Uterus (tissue), 4 donors: ENCODE results near the gene WDR7. TPM values are rescaled to one million over a fixed set of nuclear protein-coding genes. Genes with fewer than 3 reads are reported as not detected.

Source experiments
- DNase-seq, 2 donors: peaks; one replicate each; pipeline ENCODE4 v3.0.0-alpha.2; 2019 to 2020
- H3K27ac ChIP-seq, 2 donors: fragments of 200-600 bp; sonication (generic); 1 replicate in 1 of 2; 2 replicates in 1 of 2; pipeline ENCODE4 v1.5.1; 2016 to 2018
- H3K27me3 ChIP-seq, 2 donors: fragments of 200-600 bp; sonication (generic); one replicate each; pipeline ENCODE4 v1.5.1; 2018 to 2019; ENCODE audit warnings: control low read depth in 1 of 2
- H3K36me3 ChIP-seq, 2 donors: fragments of 200-600 bp; sonication (generic); one replicate each; pipeline ENCODE4 v1.5.1; 2019; ENCODE audit warnings: control low read depth in 1 of 2
- H3K4me1 ChIP-seq, 2 donors: fragments of 200-600 bp; sonication (generic); one replicate each; pipeline ENCODE4 v1.5.1; 2018 to 2019; ENCODE audit warnings: control low read depth in 1 of 2
- H3K4me3 ChIP-seq, 2 donors: fragments of 200-600 bp; sonication (generic); 1 replicate in 1 of 2; 2 replicates in 1 of 2; pipeline ENCODE4 v1.5.1; 2018 to 2019; ENCODE audit warnings: mild to moderate bottlenecking in 1 of 2
- H3K9me3 ChIP-seq, 2 donors: fragments of 200-600 bp; sonication (generic); one replicate each; pipeline ENCODE4 v1.5.1; 2019; ENCODE audit warnings: control low read depth in 1 of 2
- CTCF ChIP-seq, 4 experiments: fragments of 200-600 bp in 2 of 4; fragments of 450-650 bp in 2 of 4; sonication (generic) in 2 of 4; IDR thresholded peaks; one replicate each; pipeline ENCODE4 v1.5.1; 2016 to 2019; ENCODE audit warnings: antibody characterized with exemption in 4 of 4, mild to moderate bottlenecking in 2 of 4, moderate library complexity in 1 of 4
- POLR2A ChIP-seq, 2 donors: fragments of 450-650 bp; IDR thresholded peaks; one replicate each; pipeline ENCODE4 v1.6.1; 2016; ENCODE audit warnings: antibody characterized with exemption in 2 of 2, mild to moderate bottlenecking in 1 of 2, moderate library complexity in 1 of 2
- intact Hi-C: fragments of 100-400 bp; cut with DNase I; formaldehyde crosslinking; loops from one replicate; pipeline ENCODE4 v1.15.1; 2023; ENCODE audit warnings: low total_unique reads
- total RNA-seq, 4 donors: library from RNA; depleted of rRNA in 3 of 4; stranded (reverse); fragments of >200 nt in 3 of 4; gene quantifications; one replicate each; pipeline versions ENCODE4 v1.1.0 to v1.2.4, GENCODE V29; 2014 to 2023
- donor health status: DM: yes; HTN: yes; CAD: no.

Gene WDR7
- total RNA-seq, 4 donors from 2014 or later = 19.2 to 66.2 (median 33.8) TPM

- DNase-seq = no peak
- TF ChIP-seq CTCF (IDR thresholded peaks at IDR 0.05) = no peak
- no peak for TF ChIP-seq POLR2A (IDR thresholded peaks at IDR 0.05)
- Histone ChIP-seq H3K27ac (no peak overlapping the region), H3K36me3 (no peaks in the 10 kb centered on the region), H3K27me3 (no peaks in the 10 kb centered on the region), H3K4me1 (no peaks in the 10 kb centered on the region), H3K4me3 (no peak overlapping the region), H3K9me3 (no peaks in the 10 kb centered on the region)
- intact Hi-C loops = no loop called here
Measured at GRCh38 chr18:56926734-56927133, 275.6 kb downstream of the WDR7 start.

- H3K27me3 ChIP-seq = no peaks in the 10 kb centered on the region
- intact Hi-C loops = no loop called here
- TF ChIP-seq POLR2A (IDR thresholded peaks at IDR 0.05) (no peak), CTCF (IDR thresholded peaks at IDR 0.05) (no peak)
- no peak overlapping the region for H3K27ac ChIP-seq
- DNase-seq = no peak
- H3K4me3 ChIP-seq = no peak overlapping the region
- no peaks in the 10 kb centered on the region for H3K9me3 ChIP-seq
- no peaks in the 10 kb centered on the region for H3K36me3 ChIP-seq
- H3K4me1 ChIP-seq = no peaks in the 10 kb centered on the region
Measured at GRCh38 chr18:56927786-56928185, 276.6 kb downstream of the WDR7 start.

GRCh38 chr18:56929886-56930285 lies 278.7 kb downstream of the WDR7 start:
- Histone ChIP-seq H3K27me3 (no peaks in the 10 kb centered on the region), H3K36me3 (no peaks in the 10 kb centered on the region)
- TF ChIP-seq POLR2A (IDR thresholded peaks at IDR 0.05) = no peak
- TF ChIP-seq CTCF (IDR thresholded peaks at IDR 0.05) = no peak

GRCh38 chr18:56933472-56933871 lies 282.3 kb downstream of the WDR7 start:
- no peak for DNase-seq
- Histone ChIP-seq H3K4me1 (no peaks in the 10 kb centered on the region), H3K4me3 (no peak overlapping the region), H3K27ac (no peak overlapping the region), H3K36me3 (no peaks in the 10 kb centered on the region), H3K27me3 (no peaks in the 10 kb centered on the region), H3K9me3 (no peaks in the 10 kb centered on the region)
- intact Hi-C loops = no loop called here
- TF ChIP-seq POLR2A (IDR thresholded peaks at IDR 0.05) (no peak), CTCF (IDR thresholded peaks at IDR 0.05) (no peak)

More at GRCh38 chr18:56929886-56930285, 278.7 kb downstream of the WDR7 start:
- Histone ChIP-seq H3K4me1 (no peaks in the 10 kb centered on the region), H3K27ac (no peak overlapping the region), H3K4me3 (no peak overlapping the region), H3K9me3 (no peaks in the 10 kb centered on the region)
- intact Hi-C loops = no loop called here
- DNase-seq = no peak

- Histone ChIP-seq H3K9me3 (no peaks in the 10 kb centered on the region), H3K4me3 (no peak overlapping the region), H3K36me3 (no peaks in the 10 kb centered on the region), H3K27me3 (no peaks in the 10 kb centered on the region), H3K27ac (no peak overlapping the region), H3K4me1 (no peaks in the 10 kb centered on the region)
- no peak for DNase-seq
- no peak for TF ChIP-seq CTCF (IDR thresholded peaks at IDR 0.05)
- TF ChIP-seq POLR2A (IDR thresholded peaks at IDR 0.05) = no peak
- intact Hi-C loops = no loop called here
Measured at GRCh38 chr18:56934131-56934530, 283.0 kb downstream of the WDR7 start.
